GM19455 (cell line): ENCODE results near the gene PSMB11.

Experiments
- ATAC-seq: cut with Tn5 transposase; IDR thresholded peaks from one replicate; pipeline ENCODE4 v1.9.1; 2021; ENCODE audit not compliant: unreplicated experiment

The PSMB11 gene

DNA sequence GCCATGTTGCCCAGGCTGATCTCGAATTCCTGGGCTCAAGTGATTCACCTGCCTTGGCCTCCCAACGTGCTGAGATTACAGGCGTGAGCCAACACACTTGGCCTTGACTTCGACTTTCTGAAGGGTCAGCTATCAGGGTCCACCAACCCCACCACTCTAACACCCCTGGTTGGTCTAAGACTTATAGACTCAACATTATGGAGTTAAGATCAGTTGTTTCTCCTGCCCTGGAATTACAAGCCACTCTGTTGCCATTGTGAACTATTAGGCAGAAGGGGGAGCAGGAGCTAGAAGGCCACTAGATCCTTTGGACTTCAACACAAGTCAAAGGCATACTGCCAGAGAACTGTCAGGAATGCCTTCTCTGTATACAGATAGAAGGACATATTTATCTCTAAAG is 1.9 kb upstream of the PSMB11 start:
- ATAC-seq, result no peak

- no peak for ATAC-seq
Observed at GRCh38 chr14:23041729-23042128, 283 bp upstream of the PSMB11 start.

DNA sequence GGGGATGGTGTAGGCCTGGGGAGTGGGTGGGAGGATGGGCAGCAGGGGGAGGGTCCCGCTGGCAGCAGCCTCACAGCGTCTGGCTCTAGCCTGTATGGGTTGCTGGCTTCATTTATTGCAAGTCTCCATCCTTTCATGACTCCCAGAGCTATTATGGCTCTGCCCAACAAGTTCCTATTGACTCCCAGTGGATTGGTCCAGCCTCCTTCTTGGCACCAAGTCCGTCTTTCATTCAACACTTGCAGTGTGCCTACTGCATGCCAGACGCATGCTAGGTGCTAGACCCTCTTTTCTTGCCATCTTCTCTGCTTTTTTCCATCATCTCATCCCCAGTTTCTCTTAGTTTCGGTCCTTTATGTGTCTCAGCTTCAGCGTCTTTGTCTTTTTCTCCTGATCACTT is 1.1 kb downstream of the PSMB11 start:
- ATAC-seq, result no peak

DNA sequence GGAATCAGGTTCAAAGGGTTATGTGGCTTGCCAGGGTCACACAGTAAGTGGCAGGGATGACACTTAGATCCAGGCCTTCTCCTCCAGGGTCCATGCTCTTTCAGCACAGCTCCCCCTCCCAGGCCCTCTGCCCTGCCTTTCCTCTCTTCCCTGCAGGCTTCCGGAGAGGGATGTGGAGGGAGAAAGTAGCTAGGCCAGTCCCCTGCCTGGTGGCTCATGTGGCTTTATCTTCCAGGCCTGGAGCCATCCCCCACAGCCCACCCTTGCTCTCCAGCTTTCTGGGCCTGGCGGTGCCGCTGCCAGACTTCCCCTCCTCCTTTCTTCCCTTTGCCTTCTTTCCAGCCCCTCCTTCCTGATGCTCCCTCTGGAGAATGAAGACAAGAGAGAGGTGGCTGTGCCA is 1.7 kb downstream of the PSMB11 start:
- ATAC-seq, result no peak

- no peak for ATAC-seq
Observed at GRCh38 chr14:23044840-23045239, 2.8 kb downstream of the PSMB11 start.

DNA sequence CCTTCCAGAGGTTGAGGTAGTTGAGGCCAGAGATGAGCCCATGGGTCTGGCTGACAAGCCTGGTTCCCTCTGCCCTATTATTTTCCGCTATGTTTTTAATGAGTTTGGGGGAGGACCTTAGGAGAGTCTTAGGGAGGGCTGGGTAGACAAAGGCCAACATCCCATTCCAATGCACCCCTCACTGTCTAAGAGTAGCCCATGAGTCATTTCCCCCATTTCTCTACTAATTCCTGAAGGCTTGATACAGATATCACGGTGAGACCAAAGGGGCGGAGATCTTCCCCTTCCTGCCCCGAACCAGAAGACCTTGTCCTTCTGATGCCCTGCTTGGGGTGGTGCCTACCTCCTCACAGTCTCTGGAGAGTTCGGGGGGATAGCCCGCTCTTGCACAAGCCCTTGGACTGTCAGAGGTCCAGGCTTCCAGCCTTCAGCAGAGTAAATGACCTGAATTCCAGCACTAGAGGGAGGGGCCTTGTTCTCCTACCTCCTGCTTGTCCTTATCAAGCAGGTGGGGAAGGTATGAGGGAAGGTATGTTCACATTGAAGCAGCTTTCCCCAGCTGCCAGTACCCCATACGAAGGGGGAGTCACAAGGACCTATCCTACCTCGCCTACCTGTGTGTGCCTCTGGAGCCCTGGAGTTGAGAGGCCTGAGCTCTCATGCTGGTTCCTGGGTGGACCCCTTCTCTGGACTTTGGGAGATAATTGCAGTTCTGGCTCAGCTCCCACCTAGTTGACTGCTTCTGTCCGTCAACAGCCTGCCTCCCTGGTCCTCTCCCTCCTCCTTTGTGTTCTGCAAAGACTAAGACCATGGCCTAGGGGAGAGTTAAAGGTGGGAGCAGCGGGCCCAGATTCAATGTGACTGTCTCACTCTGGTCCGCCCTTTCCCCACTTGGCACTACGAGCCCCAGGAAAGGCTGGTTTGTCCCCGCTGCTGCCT is 3.7 kb downstream of the PSMB11 start:
- no peak for ATAC-seq

DNA sequence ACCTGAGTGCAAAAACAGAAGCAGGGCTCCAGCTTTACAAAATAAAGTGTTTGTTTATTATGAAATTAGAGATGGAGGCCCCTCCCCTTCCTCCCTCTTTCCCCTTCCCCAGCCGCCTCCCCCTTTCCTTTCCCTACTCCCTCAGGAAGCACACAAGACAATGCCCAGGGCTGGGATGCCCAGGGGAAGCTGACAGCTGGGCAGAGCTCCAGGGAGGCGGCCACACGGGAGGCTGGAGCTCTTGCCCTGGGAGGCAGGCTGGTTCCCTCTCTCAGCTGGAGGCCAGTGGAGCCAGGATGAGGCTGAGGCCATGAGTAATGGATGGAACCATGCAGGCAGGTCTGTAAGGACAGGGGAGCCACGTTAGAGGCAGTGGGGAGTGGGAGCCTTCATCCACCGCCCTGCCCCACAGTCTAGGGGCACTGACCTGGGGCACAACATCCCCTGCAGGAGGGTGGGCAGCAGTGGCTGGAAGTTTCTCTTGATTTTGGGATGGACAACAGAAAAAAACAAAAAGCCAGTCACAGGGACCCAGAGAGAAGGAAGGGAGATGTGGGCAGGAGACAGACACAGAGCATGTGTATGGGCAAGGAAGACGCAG is 5.1 kb downstream of the PSMB11 start:
- no peak for ATAC-seq

DNA sequence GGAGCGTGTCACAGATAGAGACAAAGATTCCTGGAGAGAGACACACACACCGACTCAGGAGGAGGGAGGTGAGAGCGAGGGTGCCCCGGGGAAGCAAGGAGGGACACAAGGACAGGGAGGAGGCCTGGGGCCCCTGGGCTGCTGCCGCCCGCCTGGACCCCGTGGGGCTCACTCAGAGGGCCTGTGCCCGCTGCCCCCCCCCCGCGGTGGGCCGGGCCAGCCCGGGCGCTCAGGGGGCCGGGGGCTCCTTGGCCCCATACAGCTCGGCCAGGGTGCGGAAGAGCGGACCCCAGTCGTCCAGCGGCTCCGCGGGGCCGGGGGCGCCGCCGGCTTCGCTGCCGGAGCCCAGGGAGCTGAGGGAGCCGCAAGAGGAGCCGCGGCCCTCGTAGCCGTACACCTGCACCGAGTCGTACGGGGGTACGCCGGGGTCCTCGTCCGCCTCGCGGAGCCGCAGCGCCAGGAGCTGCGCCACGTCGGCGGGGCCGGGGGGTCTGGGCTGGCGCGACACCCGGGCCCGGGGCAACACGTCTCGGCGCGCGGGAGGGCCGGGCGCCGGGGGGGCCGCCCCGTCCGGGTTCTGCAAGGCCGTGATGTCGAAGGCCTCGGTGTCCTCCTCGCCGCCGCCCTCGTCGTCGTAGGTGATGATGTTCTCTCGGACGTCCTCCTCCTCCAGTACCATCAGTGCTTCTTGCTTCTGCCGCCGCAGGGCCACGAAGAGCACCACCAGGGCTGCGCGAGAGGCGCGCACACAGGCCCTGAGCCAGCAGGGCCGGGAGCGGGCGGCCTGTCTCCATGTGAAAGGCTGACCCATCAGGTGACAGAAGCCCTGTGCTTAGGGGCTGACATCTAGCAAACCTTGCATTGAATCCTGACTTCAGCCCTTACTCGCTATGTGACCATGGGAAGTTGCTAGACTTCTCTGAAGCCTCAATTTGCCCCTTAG is 6.0 kb downstream of the PSMB11 start:
- ATAC-seq, result no peak

DNA sequence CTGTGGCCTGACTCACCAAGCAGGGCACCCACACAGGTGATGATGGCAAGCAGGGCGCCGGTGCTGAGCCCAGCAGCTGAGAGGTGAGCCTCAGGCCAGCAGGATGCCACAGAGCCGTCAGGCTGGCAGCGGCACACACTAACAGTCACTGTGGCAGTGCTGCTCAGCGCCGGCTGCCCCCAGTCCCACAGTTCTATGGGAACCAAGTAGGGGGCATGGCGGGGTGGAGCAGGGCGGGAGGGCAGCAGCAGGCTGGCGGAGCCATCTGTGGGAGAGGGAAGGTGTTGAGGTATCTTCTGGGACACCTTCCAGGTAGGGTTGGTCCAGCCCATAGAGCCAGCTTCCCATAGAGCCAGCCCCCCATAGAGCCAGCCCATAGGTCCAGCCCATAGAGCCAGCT is 7.0 kb downstream of the PSMB11 start:
- ATAC-seq, result no peak

GRCh38 chr14:23051141-23052057 is 9.4 kb downstream of the PSMB11 start:
- ATAC-seq, result no peak

- ATAC-seq, result no peak
Observed at GRCh38 chr14:23052182-23052623, 10.2 kb downstream of the PSMB11 start.

DNA sequence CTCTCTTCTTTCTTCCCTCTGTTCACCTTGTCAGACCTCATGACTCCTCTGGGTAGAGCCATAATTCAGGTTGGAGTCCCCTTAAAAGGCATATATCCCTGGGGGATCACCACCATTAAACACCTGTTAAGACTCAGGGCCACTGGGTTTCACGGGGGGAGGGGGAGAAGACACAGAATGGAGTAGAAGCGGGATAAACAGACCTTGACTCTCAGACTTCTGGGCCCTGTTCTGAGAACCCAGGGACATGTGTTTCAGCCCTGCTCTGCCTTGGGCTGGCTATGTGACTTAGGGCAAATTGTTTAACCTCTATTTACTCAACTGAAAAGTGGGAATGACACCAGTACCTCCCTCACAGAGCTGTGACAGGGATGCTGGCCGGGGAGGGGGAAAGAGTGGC is 10.7 kb downstream of the PSMB11 start:
- no peak for ATAC-seq

GRCh38 chr14:23053426-23053825 is 11.4 kb downstream of the PSMB11 start:
- ATAC-seq, result no peak

DNA sequence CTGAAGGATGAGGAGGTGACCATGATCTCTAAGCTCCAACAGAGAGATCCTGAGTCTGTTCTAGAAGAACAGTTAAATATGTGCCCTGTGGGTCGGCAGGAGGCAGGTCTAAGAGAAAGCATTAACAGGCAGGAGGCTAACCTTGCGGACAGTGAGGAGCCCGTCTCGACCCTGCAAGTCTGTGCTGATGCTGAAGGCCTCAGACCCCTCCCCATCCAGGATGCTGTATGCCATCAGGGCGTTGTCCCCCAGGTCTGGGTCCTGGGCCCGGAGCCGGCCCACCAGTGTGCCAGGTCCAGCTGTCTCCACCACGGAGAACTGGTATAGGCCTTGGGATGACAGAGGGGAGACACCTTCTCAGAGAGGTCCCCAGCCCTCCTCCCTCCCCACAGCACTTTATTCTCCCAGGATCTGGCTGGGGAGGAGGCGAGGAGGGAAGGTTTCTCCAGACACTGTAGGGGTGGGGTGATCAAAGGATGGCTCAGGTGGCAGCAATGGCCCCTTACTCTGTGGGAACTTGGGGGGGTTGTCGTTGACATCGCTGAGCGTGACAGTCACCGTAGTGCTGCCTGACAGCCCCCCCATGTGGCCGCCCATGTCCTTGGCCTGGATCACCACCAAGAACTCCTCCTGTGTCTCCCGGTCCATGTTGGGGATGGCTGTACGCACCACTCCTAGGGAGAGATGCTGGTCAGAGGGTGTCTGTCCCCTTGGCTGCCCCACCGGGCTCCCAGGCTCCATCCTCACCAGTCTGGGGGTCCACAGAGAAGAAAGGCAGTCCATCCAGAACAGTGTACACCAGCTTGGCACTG is 12.2 kb downstream of the PSMB11 start:
- no peak for ATAC-seq

DNA sequence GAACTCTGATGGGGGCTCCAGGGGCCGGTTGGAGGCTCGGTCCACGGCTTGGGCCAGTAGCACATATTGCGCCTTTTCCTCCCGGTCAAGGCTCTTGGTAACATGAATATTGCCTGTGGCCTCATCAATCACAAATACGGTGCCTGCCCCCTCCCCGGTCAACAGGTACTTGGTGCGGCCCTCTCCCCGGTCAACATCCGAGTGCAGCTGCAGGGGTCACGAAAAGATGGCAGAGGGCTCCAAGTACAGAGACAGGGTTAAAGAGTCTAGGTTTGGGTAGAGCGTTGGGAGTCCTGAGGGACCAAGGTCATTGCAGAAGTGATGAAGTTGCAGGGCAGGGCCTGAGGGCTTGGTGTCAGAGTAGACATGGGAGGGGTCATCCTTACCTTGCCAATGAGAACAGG is 13.1 kb downstream of the PSMB11 start:
- no peak for ATAC-seq

DNA sequence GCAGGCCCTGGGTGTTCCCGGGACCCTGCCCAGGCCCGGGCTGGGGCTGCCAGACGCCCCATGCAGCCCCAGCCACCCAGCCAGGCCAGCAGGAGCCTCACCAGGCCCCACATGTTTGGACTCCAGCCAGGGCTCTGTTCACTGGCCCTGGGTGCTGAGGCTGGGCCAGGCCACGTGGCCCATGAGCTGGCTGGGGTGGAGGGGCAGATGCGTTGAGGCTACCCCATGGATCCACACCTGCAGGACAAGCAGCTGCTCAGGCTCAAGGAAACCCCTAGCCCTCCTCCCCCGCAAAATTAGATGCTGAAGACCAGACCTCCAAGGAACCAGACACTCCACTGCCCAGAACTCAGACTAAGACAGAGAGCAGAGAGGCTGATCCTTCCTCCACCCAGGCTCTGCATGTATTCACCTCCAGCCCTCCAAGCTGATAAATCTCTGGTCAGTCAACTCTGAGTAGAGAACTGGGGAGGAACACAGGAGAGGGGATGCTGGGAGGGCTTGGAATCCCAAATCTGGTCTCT is 13.7 kb downstream of the PSMB11 start:
- ATAC-seq, result no peak

- ATAC-seq, result peak; percentile 48
Observed at GRCh38 chr14:23056145-23056955, 14.3 kb downstream of the PSMB11 start.
